ENCODE data around the gene CCSAP. TPM values are rescaled to one million over a fixed set of nuclear protein-coding genes. Genes with fewer than 3 reads are reported as not detected.

Gene CCSAP
- total and polyA plus RNA-seq, 2 experiments from 2014 or later: 4.1 to 6.3 TPM

DNA sequence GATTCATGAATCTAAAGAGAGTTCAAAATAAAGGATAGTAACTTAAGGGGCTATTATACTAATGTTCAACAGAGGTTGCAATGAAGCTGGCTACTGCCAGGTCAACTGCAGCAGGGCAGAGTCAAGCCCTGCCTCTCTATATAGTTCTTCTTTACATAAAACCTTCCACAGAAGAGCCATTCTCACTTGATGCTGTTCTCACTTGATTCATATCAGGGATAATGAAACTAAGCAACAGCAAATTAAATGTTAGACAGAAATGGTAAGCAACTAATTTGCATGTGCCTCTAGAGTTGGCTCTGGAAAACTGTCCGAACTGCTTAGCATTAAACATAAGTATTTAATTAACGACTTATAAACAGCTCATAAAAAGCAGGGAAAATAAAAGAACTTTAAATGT is 17.4 kb downstream of the CCSAP start:
- TF ChIP-seq, protein P1, sequence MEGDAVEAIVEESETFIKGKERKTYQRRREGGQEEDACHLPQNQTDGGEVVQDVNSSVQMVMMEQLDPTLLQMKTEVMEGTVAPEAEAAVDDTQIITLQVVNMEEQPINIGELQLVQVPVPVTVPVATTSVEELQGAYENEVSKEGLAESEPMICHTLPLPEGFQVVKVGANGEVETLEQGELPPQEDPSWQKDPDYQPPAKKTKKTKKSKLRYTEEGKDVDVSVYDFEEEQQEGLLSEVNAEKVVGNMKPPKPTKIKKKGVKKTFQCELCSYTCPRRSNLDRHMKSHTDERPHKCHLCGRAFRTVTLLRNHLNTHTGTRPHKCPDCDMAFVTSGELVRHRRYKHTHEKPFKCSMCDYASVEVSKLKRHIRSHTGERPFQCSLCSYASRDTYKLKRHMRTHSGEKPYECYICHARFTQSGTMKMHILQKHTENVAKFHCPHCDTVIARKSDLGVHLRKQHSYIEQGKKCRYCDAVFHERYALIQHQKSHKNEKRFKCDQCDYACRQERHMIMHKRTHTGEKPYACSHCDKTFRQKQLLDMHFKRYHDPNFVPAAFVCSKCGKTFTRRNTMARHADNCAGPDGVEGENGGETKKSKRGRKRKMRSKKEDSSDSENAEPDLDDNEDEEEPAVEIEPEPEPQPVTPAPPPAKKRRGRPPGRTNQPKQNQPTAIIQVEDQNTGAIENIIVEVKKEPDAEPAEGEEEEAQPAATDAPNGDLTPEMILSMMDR (IDR thresholded peaks at IDR 0.05; ENCODE audit: low read depth, low read length): no peak
- no peaks in the 10 kb centered on the region for H3K9me3 ChIP-seq (ENCODE audit: low read depth)
- H3K27ac ChIP-seq: no peak overlapping the region
- peaks cover 10% of the 10 kb centered on the region for H3K36me3 ChIP-seq
- H3K27me3 ChIP-seq: no peaks in the 10 kb centered on the region
- DNase-seq (ENCODE audit: low read depth in 1 of 2, low spot score in 1 of 2): no peak
- H3K4me3 ChIP-seq: no peak overlapping the region
- no peaks in the 10 kb centered on the region for H3K4me1 ChIP-seq (ENCODE audit: low read depth)

DNA sequence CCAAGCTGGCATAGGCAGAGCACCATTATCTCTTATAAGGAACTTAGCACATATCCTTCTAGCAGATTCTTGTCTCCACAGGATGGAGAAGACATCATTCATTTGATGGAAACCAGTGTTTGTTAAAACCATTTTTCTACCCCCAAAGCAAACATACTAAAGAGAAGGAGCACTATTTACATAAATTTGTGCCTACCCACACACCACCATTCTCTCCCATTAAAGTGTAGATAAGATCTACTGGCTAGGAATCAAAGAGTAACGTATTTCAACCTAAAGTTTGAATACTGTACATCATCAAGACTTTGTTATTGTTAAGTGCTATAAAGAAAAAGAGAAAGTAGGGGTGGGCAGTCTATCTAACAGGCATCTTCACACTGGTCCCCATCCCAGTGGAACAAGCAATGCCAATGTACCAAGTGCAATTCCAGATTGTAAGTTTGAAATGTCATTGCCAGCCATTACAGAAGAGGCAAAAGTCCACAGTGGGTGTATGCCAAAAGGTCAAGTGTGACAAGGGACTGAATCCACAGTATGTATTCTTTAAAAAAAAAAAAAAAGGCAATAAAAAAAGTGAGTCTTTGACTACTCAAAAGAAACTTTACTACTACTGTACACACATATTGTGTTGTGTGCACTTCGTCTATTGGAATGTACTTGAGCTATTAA is 18.8 kb downstream of the CCSAP start:
- H3K9me3 ChIP-seq (ENCODE audit: low read depth): no peaks in the 10 kb centered on the region
- peaks cover 10% of the 10 kb centered on the region for H3K36me3 ChIP-seq
- no peak for DNase-seq (ENCODE audit: low read depth in 1 of 2, low spot score in 1 of 2)
- no peak overlapping the region for H3K4me3 ChIP-seq
- TF ChIP-seq, protein P1 (IDR thresholded peaks at IDR 0.05; ENCODE audit: low read depth, low read length): no peak
- H3K27me3 ChIP-seq: no peaks in the 10 kb centered on the region
- no peaks in the 10 kb centered on the region for H3K4me1 ChIP-seq (ENCODE audit: low read depth)
- no peak overlapping the region for H3K27ac ChIP-seq

DNA sequence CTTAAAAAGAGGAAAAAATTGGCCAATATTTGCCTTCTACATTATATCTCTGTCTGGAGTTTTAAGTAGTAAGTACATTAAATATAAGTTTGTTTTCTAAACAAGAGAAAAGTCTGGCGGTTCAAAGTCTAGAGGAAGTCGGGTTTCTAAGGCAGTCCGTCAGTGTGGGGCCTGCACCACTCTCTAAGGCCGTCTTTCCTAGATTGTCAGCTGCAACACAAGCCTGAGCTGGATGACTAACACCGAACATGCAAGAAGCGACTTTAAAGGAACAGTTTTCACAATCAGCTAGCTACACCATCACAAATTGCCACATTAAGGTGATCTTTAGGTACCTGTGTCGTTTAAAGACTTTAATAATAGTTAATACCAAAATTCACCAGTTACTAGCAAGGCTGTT is 19.6 kb downstream of the CCSAP start:
- TF ChIP-seq, protein P1 (IDR thresholded peaks at IDR 0.05; ENCODE audit: low read depth, low read length): no peak
- H3K4me3 ChIP-seq: no peak overlapping the region
- peaks cover 10% of the 10 kb centered on the region for H3K36me3 ChIP-seq
- H3K9me3 ChIP-seq (ENCODE audit: low read depth): no peaks in the 10 kb centered on the region
- H3K27me3 ChIP-seq: no peaks in the 10 kb centered on the region
- no peak for DNase-seq (ENCODE audit: low read depth in 1 of 2, low spot score in 1 of 2)
- no peaks in the 10 kb centered on the region for H3K4me1 ChIP-seq (ENCODE audit: low read depth)
- H3K27ac ChIP-seq: no peak overlapping the region

DNA sequence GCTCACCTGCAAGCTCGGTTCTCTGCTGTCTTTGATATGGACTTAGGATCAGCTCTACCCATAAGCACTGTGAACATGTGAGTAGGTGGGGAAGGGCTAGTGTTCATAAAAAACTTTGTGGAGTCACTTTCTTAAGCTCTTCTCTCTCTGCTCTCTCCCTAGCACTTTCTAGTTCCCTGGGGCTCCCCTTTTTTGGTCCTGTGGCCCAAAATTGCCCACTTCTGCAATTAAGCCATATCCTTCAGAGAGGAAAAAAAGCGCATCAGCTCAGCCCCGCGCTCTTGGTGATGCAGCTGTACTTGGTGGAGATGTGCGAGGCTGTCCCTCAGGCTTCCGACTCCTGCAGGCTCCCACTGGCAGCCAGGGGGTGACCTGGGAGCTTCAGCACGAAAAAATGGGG is 23.4 kb downstream of the CCSAP start:
- no peaks in the 10 kb centered on the region for H3K27me3 ChIP-seq
- H3K36me3 ChIP-seq: peaks cover 10% of the 10 kb centered on the region
- H3K4me1 ChIP-seq (ENCODE audit: low read depth): no peaks in the 10 kb centered on the region
- TF ChIP-seq, protein P1 (IDR thresholded peaks at IDR 0.05; ENCODE audit: low read depth, low read length): no peak
- DNase-seq (ENCODE audit: low read depth in 1 of 2, low spot score in 1 of 2): no peak
- no peak overlapping the region for H3K4me3 ChIP-seq
- H3K27ac ChIP-seq: no peak overlapping the region
- no peaks in the 10 kb centered on the region for H3K9me3 ChIP-seq (ENCODE audit: low read depth)

DNA sequence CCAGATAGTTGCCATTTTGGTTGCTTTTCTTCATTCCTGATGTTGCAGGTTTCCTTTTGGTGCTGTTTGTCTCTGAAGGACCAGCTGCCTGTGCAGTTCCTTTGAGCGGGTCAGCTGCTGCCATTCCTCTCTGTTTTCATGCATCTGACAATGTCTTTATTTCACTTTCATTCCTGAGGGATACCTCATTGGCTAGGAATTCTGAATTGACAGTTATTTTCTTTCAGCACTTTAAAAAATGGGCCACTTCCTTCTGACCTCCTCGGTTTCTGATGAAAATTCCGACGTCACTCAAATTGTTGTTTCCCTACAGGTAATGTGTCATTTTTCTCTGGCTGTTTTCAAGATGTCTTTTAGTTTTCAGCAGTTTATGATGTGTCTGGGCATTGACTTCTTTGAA is 24.8 kb downstream of the CCSAP start:
- TF ChIP-seq, protein P1 (IDR thresholded peaks at IDR 0.05; ENCODE audit: low read depth, low read length): no peak
- no peak overlapping the region for H3K27ac ChIP-seq

More for the DNA sequence above, 24.8 kb downstream of the CCSAP start:
- Histone ChIP-seq H3K4me3 (no peak overlapping the region), H3K27me3 (no peaks in the 10 kb centered on the region), H3K4me1 (ENCODE audit: low read depth) (no peaks in the 10 kb centered on the region), H3K36me3 (peaks cover 7% of the 10 kb centered on the region), H3K9me3 (ENCODE audit: low read depth) (no peaks in the 10 kb centered on the region)
- DNase-seq (ENCODE audit: low read depth in 1 of 2, low spot score in 1 of 2): no peak

All from cardiac muscle cell (in vitro differentiated cells and primary cell).